WI38 (cell line): ENCODE measurements around the gene CSNK1G1.

Experiments used
- H3K4me3 ChIP-seq: 2 replicates; pipeline ENCODE4 v1.5.1; 2011; ENCODE audit warnings: low read depth, mild to moderate bottlenecking, control low read depth, low read length
- TF ChIP-seq, protein P1 (sequence below): IDR thresholded peaks from 2 replicates; pipeline ENCODE4 v1.5.1; 2012; ENCODE audit warnings: low read depth, mild to moderate bottlenecking, control low read depth, low read length

CSNK1G1 gene

DNA sequence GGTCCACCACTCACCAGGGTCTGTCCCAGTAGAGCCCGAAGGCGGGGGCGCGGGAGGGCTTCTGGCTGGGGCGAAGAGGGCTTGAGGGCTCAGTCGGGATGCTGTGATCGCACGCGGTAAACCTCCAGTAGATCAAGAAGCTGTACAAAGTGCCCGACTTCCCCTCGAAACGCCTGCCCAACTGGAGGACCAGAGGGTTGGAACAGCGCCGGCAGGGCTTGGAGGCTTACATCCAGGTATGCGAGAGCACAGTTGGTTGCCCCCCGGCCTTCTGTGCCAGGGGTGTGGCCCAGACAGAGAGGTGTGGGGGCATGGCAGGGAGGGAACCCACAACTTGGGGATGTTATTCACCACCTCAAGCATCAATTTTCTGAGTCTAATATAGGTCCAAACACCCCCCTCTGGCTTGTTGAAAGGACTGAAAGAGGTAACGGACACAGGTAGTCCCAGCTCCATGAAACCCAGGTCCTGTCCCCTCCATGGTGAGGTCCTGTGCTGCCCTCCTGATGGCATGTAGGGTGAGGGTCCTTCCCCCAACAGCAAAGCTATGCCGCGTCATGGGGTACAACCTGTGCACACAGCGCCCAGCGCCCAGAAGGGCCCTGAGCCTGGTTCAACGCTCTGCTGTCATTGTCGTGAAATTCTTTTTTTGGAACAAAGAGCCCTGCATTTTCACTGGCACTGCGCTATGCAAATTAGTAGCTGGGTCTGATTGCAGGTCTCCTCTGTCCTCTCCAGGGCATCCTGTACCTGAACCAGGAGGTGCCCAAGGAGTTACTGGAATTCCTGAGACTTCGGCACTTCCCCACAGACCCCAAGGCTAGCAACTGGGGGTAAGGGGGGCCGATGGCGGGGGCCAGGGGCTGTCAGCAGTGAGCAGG is 203.2 kb downstream of the CSNK1G1 start:
- TF ChIP-seq, protein P1, sequence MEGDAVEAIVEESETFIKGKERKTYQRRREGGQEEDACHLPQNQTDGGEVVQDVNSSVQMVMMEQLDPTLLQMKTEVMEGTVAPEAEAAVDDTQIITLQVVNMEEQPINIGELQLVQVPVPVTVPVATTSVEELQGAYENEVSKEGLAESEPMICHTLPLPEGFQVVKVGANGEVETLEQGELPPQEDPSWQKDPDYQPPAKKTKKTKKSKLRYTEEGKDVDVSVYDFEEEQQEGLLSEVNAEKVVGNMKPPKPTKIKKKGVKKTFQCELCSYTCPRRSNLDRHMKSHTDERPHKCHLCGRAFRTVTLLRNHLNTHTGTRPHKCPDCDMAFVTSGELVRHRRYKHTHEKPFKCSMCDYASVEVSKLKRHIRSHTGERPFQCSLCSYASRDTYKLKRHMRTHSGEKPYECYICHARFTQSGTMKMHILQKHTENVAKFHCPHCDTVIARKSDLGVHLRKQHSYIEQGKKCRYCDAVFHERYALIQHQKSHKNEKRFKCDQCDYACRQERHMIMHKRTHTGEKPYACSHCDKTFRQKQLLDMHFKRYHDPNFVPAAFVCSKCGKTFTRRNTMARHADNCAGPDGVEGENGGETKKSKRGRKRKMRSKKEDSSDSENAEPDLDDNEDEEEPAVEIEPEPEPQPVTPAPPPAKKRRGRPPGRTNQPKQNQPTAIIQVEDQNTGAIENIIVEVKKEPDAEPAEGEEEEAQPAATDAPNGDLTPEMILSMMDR = 0 out of 2 replicates have a peak, but pooled peaks have one; percentile 1
- H3K4me3 ChIP-seq = no peak overlapping the region

DNA sequence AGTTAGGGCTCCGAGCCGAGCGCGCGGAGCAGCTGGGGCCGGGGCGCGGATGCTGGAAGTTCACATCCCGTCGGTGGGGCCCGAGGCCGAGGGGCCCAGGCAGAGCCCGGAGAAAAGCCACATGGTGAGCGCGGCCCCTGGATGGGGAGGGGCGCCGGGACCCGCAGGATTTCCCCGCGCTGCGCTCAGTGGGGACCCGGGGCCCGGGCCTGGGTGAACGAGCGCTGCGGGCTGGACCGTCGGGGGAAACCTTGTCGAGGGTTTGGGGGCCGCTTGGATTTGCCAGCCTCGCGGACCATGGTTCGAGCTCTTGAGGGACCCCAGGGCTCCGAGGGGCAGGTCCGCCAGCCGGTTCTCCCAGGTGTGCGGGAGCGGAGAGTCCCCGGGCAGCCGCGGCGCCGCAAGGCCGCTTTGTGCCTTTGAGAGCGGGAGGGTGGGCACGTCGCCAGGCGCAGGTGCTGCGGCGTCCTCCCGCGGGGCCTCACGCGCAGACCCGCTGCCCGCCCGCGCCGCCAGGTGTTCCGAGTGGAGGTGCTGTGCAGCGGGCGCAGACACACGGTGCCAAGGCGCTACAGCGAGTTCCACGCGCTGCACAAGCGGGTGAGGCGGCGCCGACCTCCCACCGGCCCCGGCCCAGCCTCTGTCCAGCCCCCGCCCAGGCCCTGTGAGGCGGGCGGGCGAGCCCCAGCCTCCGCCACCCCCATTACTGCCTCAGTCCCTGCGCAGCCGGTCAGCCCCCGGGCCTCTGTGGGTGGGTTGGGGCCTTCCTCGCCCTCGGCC is 204.1 kb downstream of the CSNK1G1 start, which contains the start of gene SNX22:
Gene SNX22 (plus strand): TSS at position 5 of the 780 bp plus-strand sequence. CDS start 45 bp downstream, at position 50.
- TF ChIP-seq, protein P1 = no peak
- peak within 1 kb of the TSS; percentile 57 for H3K4me3 ChIP-seq

DNA sequence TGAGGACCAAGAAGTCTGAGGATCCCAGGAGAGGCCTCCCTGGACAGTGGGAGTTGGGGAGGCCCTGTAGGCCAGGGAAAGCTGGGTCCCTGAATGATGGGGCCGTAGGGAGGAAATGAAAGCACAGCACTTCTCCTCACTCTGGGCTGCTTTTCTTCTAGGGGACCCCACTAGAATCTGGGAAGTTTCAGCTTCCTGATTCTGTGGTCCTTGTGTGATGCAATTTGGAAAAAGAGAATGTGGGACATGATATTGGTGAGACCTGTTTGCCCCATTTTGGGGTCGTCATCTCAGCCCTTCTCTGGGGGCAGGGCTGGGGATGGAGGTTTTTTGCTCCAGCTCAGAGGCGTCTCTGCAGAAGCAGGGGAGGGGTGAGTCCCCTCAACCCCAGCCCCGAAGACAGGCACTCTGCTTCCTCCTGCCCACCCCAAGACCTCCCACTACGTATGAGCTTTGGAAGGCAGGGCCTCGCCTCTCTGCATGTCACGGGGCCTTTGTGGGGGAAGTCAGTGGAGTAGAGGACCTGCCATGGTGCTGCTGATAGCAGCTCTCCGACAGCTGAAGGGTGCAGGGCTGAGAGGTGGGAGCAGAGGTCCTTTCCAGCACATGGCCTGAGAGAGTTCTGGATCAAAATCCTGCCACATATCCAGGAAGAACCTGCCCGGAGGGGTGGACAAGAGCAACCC is 205.9 kb downstream of the CSNK1G1 start:
- no peak overlapping the region for H3K4me3 ChIP-seq
- TF ChIP-seq, protein P1 = no peak

- H3K4me3 ChIP-seq = no peak overlapping the region
- TF ChIP-seq, protein P1 = no peak
Observed at GRCh38 chr15:64149424-64149823, 206.5 kb downstream of the CSNK1G1 start.

DNA sequence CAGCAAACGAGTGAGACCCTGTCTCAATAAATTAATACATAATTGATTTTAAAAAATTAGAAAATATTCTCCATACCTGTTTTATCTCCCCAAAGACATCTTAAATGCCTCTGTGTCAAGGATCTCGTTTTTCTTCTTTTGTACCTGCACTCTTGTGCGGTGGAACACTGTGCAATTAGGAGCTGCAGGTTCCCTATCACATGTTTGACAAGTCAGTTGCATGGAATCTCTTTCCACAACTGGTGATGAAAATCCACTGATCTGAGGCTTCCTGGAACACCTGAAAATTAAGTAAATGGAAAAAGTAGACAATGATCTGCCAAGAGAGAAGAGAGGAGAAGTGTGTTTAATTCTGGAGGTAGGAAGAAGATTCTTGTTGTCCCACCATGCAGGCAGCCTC is 207.4 kb downstream of the CSNK1G1 start:
- TF ChIP-seq, protein P1 = no peak
- no peak overlapping the region for H3K4me3 ChIP-seq

GRCh38 chr15:64148168-64148567 is 207.8 kb downstream of the CSNK1G1 start:
- TF ChIP-seq, protein P1 = no peak
- H3K4me3 ChIP-seq = no peak overlapping the region
